OCI-LY3 (cell line): ENCODE data around the gene GIT1.

Experiments
- H2AFZ ChIP-seq: fragments of 200-600, 300-600 bp; shearing (Covaris generic); 2 replicates; pipeline ENCODE4 v1.6.0; 2014; ENCODE audit warnings: antibody characterized with exemption, low read depth, low read length
- H3K27ac ChIP-seq: fragments of 200-600, 300-600 bp; sonication (generic); 2 replicates; pipeline ENCODE4 v1.5.1; 2014; ENCODE audit warnings: mild to moderate bottlenecking, low read length, moderate library complexity, mixed read lengths
- H3K27me3 ChIP-seq: fragments of 200-600, 300-600 bp; sonication (generic); 2 replicates; pipeline ENCODE4 v1.6.1; 2014; ENCODE audit warnings: low read depth, low read length, mixed read lengths
- H3K36me3 ChIP-seq: fragments of 200-600, 300-600 bp; sonication (generic); replicated peaks from 2 replicates; pipeline ENCODE3; 2014; ENCODE audit warnings: low read depth, low read length, mixed read lengths
- H3K4me1 ChIP-seq: fragments of 300-600, 200-600 bp; sonication (generic); 2 replicates; pipeline ENCODE4 v1.6.1; 2014; ENCODE audit warnings: low read length, mixed read lengths
- H3K4me2 ChIP-seq: fragments of 200-600, 300-600 bp; sonication (generic); 2 replicates; pipeline ENCODE4 v1.6.1; 2014; ENCODE audit warnings: low read length, mixed read lengths
- H3K4me3 ChIP-seq: fragments of 300-600, 200-600 bp; sonication (generic); 2 replicates; pipeline ENCODE4 v1.5.1; 2014; ENCODE audit warnings: antibody characterized with exemption, mild to moderate bottlenecking, low read length, moderate library complexity
- H3K79me2 ChIP-seq: fragments of 300-600, 200-600 bp; shearing (Covaris generic); 2 replicates; pipeline ENCODE4 v1.6.1; 2014; ENCODE audit warnings: mild to moderate bottlenecking, low read length, mixed read lengths
- H3K9ac ChIP-seq: fragments of 300-600, 200-600 bp; shearing (Covaris generic); 2 replicates; pipeline ENCODE4 v1.6.0; 2014; ENCODE audit warnings: mild to moderate bottlenecking, low read length, moderate library complexity
- H3K9me3 ChIP-seq: fragments of 200-600, 300-600 bp; shearing (Covaris generic); 2 replicates; pipeline ENCODE4 v1.6.1; 2014; ENCODE audit warnings: low read length, mixed read lengths; ENCODE audit not compliant: insufficient read depth
- H4K20me1 ChIP-seq: fragments of 200-600, 300-600 bp; sonication (generic); 2 replicates; pipeline ENCODE4 v1.6.1; 2016; ENCODE audit warnings: low read length, mixed read lengths; ENCODE audit not compliant: insufficient read depth
- CTCF ChIP-seq: fragments of 200-600, 300-600 bp; sonication (generic); IDR thresholded peaks from 2 replicates; pipeline ENCODE4 v1.5.1; 2014; ENCODE audit warnings: antibody characterized with exemption, low read length, low read depth
- EZH2phosphoT487 ChIP-seq: fragments of 200-600 bp; shearing (Covaris generic); IDR thresholded peaks from 2 replicates; pipeline ENCODE4 v1.6.1; 2018; ENCODE audit warnings: antibody characterized with exemption, mixed run types, low read depth

GIT1 gene

GRCh38 chr17:29526322-29526721 is 63.1 kb downstream of the GIT1 start:
- H3K27ac ChIP-seq: no peak overlapping the region
- H3K4me3 ChIP-seq: no peak overlapping the region
- no peaks in the 10 kb centered on the region for H3K79me2 ChIP-seq
- no peak overlapping the region for H3K4me2 ChIP-seq
- 0 out of 2 replicates have a peak, but pooled peaks cover 4% of the 10 kb centered on the region for H4K20me1 ChIP-seq
- H2AFZ ChIP-seq: no peak overlapping the region
- TF ChIP-seq CTCF (no peak), EZH2phosphoT487 (no peak)
- no peaks in the 10 kb centered on the region for H3K4me1 ChIP-seq
- H3K9me3 ChIP-seq: no peaks in the 10 kb centered on the region
- peaks cover 21% of the 10 kb centered on the region for H3K36me3 ChIP-seq
- no peaks in the 10 kb centered on the region for H3K27me3 ChIP-seq
- H3K9ac ChIP-seq: no peak overlapping the region

GRCh38 chr17:29524692-29525091 is 64.8 kb downstream of the GIT1 start:
- TF ChIP-seq EZH2phosphoT487: no peak
- Histone ChIP-seq H2AFZ (no peak overlapping the region), H3K4me1 (no peaks in the 10 kb centered on the region), H3K4me3 (no peak overlapping the region), H3K79me2 (no peaks in the 10 kb centered on the region), H3K27me3 (no peaks in the 10 kb centered on the region), H3K9me3 (no peaks in the 10 kb centered on the region), H3K27ac (no peak overlapping the region), H3K4me2 (no peak overlapping the region), H4K20me1 (no peaks in the 10 kb centered on the region), H3K36me3 (peaks cover 13% of the 10 kb centered on the region), H3K9ac (no peak overlapping the region)
